GM12875 (cell line): ENCODE measurements around the gene PPP2CA.
"Not testable (repeated sequence)": the region's sequence is repeated elsewhere in the genome, so short reads cannot be mapped to it uniquely, and the experiment has no call there.

Source experiments
- H3K4me3 ChIP-seq: one replicate; pipeline ENCODE4 v1.5.1; 2011; ENCODE audit warnings: low read depth, low read length, control low read depth
- TF ChIP-seq, protein P1 (sequence below): IDR thresholded peaks from 2 replicates; pipeline ENCODE4 v1.5.1; 2011; ENCODE audit warnings: low read depth, mild to moderate bottlenecking, control low read depth, inconsistent platforms, low read length, moderate library complexity, borderline replicate concordance; ENCODE audit not compliant: insufficient read depth

PPP2CA gene

DNA sequence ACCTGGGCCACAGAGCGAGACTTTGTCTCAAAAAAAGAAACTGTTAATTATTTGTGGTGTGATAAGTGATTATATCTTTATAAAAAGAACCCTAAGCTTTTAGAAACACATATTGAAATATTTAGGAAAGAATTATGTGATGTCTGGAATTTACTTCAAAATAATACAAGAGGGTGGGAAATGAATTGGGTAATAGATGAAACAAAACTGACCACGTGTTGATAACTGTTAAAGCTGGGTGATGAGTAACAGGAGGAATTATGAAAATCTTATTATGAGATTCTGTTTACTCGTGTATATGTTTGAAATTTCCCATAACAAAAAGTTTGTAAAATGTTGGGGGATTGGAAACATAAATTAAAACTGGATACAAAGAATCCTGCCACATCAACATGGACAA is 33.0 kb upstream of the PPP2CA start:
- no peak overlapping the region for H3K4me3 ChIP-seq
- TF ChIP-seq, protein P1, sequence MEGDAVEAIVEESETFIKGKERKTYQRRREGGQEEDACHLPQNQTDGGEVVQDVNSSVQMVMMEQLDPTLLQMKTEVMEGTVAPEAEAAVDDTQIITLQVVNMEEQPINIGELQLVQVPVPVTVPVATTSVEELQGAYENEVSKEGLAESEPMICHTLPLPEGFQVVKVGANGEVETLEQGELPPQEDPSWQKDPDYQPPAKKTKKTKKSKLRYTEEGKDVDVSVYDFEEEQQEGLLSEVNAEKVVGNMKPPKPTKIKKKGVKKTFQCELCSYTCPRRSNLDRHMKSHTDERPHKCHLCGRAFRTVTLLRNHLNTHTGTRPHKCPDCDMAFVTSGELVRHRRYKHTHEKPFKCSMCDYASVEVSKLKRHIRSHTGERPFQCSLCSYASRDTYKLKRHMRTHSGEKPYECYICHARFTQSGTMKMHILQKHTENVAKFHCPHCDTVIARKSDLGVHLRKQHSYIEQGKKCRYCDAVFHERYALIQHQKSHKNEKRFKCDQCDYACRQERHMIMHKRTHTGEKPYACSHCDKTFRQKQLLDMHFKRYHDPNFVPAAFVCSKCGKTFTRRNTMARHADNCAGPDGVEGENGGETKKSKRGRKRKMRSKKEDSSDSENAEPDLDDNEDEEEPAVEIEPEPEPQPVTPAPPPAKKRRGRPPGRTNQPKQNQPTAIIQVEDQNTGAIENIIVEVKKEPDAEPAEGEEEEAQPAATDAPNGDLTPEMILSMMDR = no peak

DNA sequence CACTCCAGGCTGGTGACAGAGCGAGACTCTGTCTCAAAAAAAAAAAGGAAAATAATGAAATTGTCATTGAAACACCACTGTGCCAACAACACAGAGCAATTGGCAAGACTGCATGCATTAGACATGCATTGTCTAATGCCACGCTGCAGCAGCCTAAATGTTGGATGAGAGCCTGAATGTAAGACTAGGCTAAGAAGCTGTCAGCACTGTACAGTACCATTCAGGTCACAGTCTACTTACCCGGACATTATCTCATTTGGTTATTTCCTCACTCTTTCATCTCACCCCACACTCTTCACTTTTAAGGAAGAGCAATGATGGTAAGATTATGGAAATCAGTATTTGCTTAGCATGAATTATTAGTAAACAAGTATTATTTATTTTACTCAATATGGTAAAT is 31.3 kb upstream of the PPP2CA start:
- TF ChIP-seq, protein P1 = no peak
- H3K4me3 ChIP-seq = no peak overlapping the region

DNA sequence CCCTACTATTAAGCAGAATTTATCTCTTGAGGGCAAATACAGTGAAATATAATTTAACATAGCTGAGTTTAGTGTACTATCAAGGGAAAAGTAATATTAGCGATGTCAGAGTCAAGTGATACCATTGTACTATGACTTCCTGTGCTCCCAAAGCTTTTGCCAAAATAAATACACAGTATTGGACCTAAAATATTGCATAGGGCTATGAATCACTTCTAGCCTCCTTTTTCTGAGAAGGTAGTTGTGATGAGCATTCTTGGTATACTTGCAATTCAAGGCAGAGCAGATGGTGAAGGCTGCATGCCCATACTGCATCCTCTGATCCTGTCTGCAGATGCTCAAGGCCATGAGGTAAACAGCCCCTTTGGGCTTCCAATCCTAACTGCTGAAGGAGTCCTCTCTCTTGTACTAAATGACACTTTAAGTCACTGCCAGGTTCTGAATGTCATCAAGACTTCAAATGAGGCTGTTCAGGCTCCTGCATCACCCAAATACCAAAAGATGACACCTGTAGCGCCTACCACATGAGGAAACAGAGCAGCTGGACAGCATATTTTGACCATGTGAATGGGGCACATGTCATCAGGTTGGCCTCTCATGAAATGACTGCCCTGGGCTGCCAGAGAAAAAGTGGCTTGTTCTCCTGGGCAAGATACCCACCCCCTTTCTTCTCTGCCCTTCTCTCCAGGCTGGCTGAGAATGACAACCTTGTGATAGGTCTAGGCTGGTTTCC is 29.7 kb upstream of the PPP2CA start:
- TF ChIP-seq, protein P1 = no peak
- H3K4me3 ChIP-seq = no peak overlapping the region

DNA sequence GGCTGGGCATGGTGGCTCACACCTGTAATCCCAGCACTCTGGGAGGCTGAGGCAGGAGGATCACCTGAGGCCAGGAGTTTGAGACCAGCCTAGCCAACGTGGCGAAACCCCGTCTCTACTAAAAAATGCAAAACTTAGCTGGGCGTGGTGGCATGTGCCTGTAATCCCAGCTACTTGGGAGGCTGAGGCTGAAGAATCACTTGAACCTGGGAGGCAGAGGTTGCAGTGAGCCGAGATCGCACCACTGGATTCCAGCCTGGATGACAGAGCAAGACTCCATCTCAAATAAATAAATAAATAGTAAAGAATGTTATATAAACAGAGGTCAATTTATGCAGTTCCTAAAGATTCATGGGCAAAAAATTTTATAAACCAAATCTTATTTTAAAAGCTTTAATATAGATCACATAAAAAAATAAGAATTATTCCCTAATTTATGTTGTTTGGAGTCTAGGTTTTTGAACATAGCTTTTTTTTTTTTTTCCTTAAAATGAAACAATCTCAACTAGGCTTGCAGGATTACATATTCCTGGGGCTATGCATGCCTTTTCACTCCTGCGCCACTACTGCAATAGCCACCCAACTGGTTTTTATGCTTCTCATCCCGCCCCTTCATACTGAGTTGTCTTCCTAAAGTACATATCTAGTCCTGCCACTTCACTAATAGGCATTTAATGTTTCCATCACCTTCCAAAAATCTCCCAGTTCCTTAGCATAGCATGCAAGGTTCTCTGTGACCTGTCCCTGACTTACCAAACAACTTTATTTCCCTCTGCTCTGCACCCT is 27.7 kb upstream of the PPP2CA start:
- not testable (repeated sequence) for H3K4me3 ChIP-seq

DNA sequence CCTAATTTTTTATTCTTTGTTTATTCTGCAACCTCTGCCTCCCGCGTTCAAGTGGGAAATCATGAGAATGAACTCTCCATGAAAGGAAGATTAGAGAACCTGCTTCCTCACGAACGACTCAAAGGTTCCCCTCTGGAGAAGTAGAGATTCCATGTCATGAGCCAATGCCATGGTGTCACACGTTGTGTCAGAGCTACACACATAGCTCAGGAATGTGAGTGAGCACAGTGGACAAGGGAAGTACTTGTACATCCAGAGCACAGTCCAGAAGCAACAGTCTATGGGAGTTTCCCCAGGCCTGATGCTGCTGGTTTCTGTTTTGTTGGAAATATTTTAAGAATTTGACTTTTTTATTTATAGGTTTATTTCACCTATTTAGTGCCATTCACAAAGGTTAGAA is 26.8 kb upstream of the PPP2CA start:
- no peak overlapping the region for H3K4me3 ChIP-seq
- TF ChIP-seq, protein P1 = no peak

DNA sequence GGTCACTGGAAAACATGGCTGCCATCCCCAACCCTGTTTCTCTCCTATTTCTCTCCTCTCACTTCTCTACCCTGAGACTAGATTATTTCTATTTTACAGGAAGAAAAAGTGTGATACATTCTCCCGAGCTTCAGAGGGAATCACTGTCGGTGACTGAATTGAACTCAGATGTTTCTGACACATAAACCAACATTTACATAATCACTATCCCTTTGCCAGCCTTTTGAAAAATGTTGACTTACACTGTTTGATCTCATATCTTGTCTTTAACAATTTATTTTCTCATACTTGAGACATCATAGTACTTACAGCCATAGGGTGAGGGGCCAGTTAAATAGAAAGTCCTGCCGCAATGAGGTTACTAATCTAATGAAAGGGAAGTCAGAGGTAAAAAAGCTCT is 25.1 kb upstream of the PPP2CA start:
- TF ChIP-seq, protein P1 = no peak
- no peak overlapping the region for H3K4me3 ChIP-seq

DNA sequence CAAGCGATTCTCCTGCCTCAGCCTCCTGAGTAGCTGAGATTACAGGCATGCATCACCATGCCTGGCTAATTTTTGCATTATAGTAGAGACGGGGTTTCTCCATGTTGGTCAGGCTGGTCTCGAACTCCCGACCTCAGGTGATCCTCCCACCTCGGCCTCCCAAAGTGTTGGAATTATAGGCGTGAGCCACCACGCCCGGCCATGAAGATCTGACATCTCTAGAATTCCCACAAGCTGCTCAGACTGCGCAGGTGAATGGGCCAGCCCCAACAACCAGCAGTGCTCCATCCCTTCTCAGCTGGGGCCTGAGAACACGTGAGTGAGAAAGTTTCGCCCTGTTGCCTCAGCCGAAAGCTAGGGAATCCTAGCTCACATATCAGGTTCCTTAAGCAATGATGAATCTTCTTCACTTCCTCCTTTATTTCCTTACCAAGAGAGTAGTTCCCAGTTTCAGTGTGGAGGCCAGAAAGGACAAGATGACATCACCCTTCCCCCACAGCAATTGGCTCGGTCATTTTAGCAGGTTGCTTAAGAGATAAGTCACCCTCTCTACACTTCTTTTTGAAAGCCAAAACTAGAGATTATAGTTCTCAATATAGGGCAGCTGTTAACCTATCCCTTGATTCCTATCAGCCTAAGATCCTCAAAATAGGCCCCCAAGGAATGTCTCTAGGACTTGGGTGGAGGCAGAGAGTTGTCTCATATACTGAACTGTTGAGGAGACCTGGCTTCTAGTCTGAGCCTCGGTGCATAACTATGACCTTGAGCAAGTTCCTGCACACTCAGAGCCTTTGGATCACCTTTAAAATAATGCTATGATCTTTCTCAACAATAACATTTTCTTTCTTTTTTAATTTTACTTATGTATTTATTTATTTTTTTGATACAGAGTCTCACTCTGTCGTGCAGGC is 23.9 kb upstream of the PPP2CA start:
- H3K4me3 ChIP-seq = no peak overlapping the region
- TF ChIP-seq, protein P1 = no peak
